ENCODE data around the gene LAMB2.

Gene LAMB2

DNA sequence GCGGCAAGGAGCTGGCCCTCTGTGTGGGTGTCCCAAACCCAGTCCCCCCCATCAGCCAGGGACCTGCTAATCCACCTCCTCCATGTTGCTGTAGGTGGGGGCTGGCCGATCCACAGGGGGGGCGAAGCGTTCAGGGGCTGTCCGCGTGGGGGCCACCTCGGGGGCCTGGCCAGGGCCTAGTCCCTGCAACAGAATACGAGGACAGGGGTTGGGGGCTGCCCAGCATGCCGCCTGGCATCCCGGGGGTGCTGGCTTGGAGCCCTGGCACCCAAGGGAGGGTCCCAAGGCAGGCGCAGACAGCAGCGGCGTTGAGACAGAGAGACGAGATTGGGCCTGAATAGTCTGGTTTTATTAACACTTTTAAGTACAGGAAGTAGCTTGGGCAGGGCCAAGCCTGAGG, 24.5 kb downstream of the LAMB2 start:
- Histone ChIP-seq H3K27ac (no peak overlapping the region), H3K4me3 (no peak overlapping the region), H3K9me3 (ENCODE audit: low read depth, low read length) (no peaks in the 10 kb centered on the region), H3K9ac (ENCODE audit: insufficient read length) (no peak overlapping the region), H3K36me3 (ENCODE audit: insufficient read depth, low read length) (no peaks in the 10 kb centered on the region; the same call in 1 of the 2 replicates)
- DNase-seq (ENCODE audit: low read depth, low spot score): no peak
- TF ChIP-seq POLR2AphosphoS5 (IDR thresholded peaks at IDR 0.05; ENCODE audit: borderline replicate concordance, low read depth, low read length): no peak
- TF ChIP-seq FOXP2 (optimal IDR thresholded peaks at IDR 0.05; ENCODE audit: control extremely low read depth, extremely low read length, insufficient read depth): no peak
- no peak for TF ChIP-seq EZH2 (IDR thresholded peaks at IDR 0.05)

GRCh38 chr3:49104427-49105291, 28.2 kb downstream of the LAMB2 start, which contains the start of gene QARS1:
Gene QARS1, minus strand, starts transcription at chr3:49104757. Its CDS starts 24 bp downstream, at chr3:49104733.
- no peak for TF ChIP-seq EZH2 (IDR thresholded peaks at IDR 0.05)
- TF ChIP-seq POLR2AphosphoS5 (IDR thresholded peaks at IDR 0.05; ENCODE audit: borderline replicate concordance, low read depth, low read length): peak; percentile 86
- no peak for TF ChIP-seq FOXP2 (optimal IDR thresholded peaks at IDR 0.05; ENCODE audit: control extremely low read depth, extremely low read length, insufficient read depth)
- H3K4me3 ChIP-seq: peak within 1 kb of the TSS; percentile 88
- no peak for DNase-seq (ENCODE audit: low read depth, low spot score)

DNA sequence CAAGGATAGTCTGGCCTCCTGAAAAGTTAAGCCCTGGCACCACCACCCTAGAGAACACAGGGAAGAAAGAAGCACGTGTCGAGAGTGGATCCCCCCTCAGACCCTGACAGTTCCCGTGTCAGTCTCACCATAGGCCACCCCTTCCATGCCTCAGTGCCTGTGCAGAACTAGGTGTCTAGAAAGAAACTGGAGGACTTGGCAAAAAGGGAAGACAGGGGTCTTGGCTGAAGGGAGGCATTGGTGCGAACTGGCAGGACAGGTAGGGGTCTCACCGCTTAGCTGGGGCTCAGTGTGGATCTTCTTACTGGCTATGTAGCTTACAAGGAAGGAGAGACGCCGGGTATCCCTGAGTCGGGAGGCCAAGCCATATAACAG, 28.8 kb downstream of the LAMB2 start:
- peak overlapping the region; percentile 86 for H3K9ac ChIP-seq (ENCODE audit: insufficient read length)
- H3K4me3 ChIP-seq: peak overlapping the region; percentile 88
- no peak for DNase-seq (ENCODE audit: low read depth, low spot score)
- peak overlapping the region; percentile 57; the same call in 1 of the 2 replicates for H3K27ac ChIP-seq
- H3K9me3 ChIP-seq (ENCODE audit: low read depth, low read length): no peaks in the 10 kb centered on the region
- peaks cover 23% of the 10 kb centered on the region; the same call in 1 of the 2 replicates for H3K36me3 ChIP-seq (ENCODE audit: insufficient read depth, low read length)
- TF ChIP-seq EZH2 (IDR thresholded peaks at IDR 0.05) (no peak), POLR2AphosphoS5 (IDR thresholded peaks at IDR 0.05; ENCODE audit: borderline replicate concordance, low read depth, low read length) (no peak), FOXP2 (optimal IDR thresholded peaks at IDR 0.05; ENCODE audit: control extremely low read depth, extremely low read length, insufficient read depth) (no peak)

More at GRCh38 chr3:49104427-49105291, 28.2 kb downstream of the LAMB2 start, which contains the start of gene QARS1:
- H3K36me3 ChIP-seq (ENCODE audit: insufficient read depth, low read length): peaks cover 21% of the 10 kb centered on the region; the same call in 1 of the 2 replicates
- H3K9ac ChIP-seq (ENCODE audit: insufficient read length): peak within 1 kb of the TSS; percentile 86
- no peaks in the 10 kb centered on the region for H3K9me3 ChIP-seq (ENCODE audit: low read depth, low read length)
- H3K27ac ChIP-seq: peak within 1 kb of the TSS; percentile 57; the same call in 1 of the 2 replicates

- Histone ChIP-seq H3K27ac (no peak overlapping the region), H3K9me3 (ENCODE audit: low read depth, low read length) (no peaks in the 10 kb centered on the region), H3K9ac (ENCODE audit: insufficient read length) (no peak overlapping the region), H3K4me3 (no peak overlapping the region), H3K36me3 (ENCODE audit: insufficient read depth, low read length) (peaks cover 26% of the 10 kb centered on the region; the same call in 1 of the 2 replicates)
- no peak for TF ChIP-seq FOXP2 (optimal IDR thresholded peaks at IDR 0.05; ENCODE audit: control extremely low read depth, extremely low read length, insufficient read depth)
- TF ChIP-seq POLR2AphosphoS5 (IDR thresholded peaks at IDR 0.05; ENCODE audit: borderline replicate concordance, low read depth, low read length): no peak
- no peak for TF ChIP-seq EZH2 (IDR thresholded peaks at IDR 0.05)
- no peak for DNase-seq (ENCODE audit: low read depth, low spot score)
Observed at GRCh38 chr3:49100046-49100615, 32.7 kb downstream of the LAMB2 start.

GRCh38 chr3:49098910-49099630, 33.8 kb downstream of the LAMB2 start:
- no peak for TF ChIP-seq POLR2AphosphoS5 (IDR thresholded peaks at IDR 0.05; ENCODE audit: borderline replicate concordance, low read depth, low read length)
- TF ChIP-seq EZH2 (IDR thresholded peaks at IDR 0.05): no peak
- no peak for TF ChIP-seq FOXP2 (optimal IDR thresholded peaks at IDR 0.05; ENCODE audit: control extremely low read depth, extremely low read length, insufficient read depth)
- Histone ChIP-seq H3K4me3 (no peak overlapping the region), H3K36me3 (ENCODE audit: insufficient read depth, low read length) (peaks cover 26% of the 10 kb centered on the region; the same call in 1 of the 2 replicates), H3K9ac (ENCODE audit: insufficient read length) (no peak overlapping the region), H3K27ac (no peak overlapping the region), H3K9me3 (ENCODE audit: low read depth, low read length) (no peaks in the 10 kb centered on the region)
- DNase-seq (ENCODE audit: low read depth, low spot score): no peak

GRCh38 chr3:49098429-49098828, 34.4 kb downstream of the LAMB2 start:
- Histone ChIP-seq H3K9me3 (ENCODE audit: low read depth, low read length) (no peaks in the 10 kb centered on the region), H3K36me3 (ENCODE audit: insufficient read depth, low read length) (peaks cover 26% of the 10 kb centered on the region; the same call in 1 of the 2 replicates), H3K9ac (ENCODE audit: insufficient read length) (no peak overlapping the region), H3K4me3 (no peak overlapping the region), H3K27ac (no peak overlapping the region)
- TF ChIP-seq FOXP2 (optimal IDR thresholded peaks at IDR 0.05; ENCODE audit: control extremely low read depth, extremely low read length, insufficient read depth): no peak
- TF ChIP-seq EZH2 (IDR thresholded peaks at IDR 0.05): no peak
- no peak for TF ChIP-seq POLR2AphosphoS5 (IDR thresholded peaks at IDR 0.05; ENCODE audit: borderline replicate concordance, low read depth, low read length)
- DNase-seq (ENCODE audit: low read depth, low spot score): no peak

GRCh38 chr3:49093853-49094767, 38.7 kb downstream of the LAMB2 start, which contains the start of gene QRICH1:
Gene QRICH1, minus strand, starts transcription at chr3:49094071. Its CDS starts 17,054 bp downstream, at chr3:49077017.
- Histone ChIP-seq H3K4me3 (peak within 1 kb of the TSS; percentile 87), H3K36me3 (ENCODE audit: insufficient read depth, low read length) (peaks cover 10% of the 10 kb centered on the region; the same call in 1 of the 2 replicates), H3K9me3 (ENCODE audit: low read depth, low read length) (no peaks in the 10 kb centered on the region), H3K9ac (ENCODE audit: insufficient read length) (peak within 1 kb of the TSS; percentile 90), H3K27ac (peak within 1 kb of the TSS; percentile 95)
- DNase-seq (ENCODE audit: low read depth, low spot score): peak; percentile 86
- TF ChIP-seq POLR2AphosphoS5 (IDR thresholded peaks at IDR 0.05; ENCODE audit: borderline replicate concordance, low read depth, low read length) (peak; percentile 81), FOXP2 (optimal IDR thresholded peaks at IDR 0.05; ENCODE audit: control extremely low read depth, extremely low read length, insufficient read depth) (no peak)

Data from SK-N-MC (cell line).